ENCODE results near the gene RAPGEF2. TPM values are rescaled to one million over a fixed set of nuclear protein-coding genes. Genes with fewer than 3 reads are reported as not detected.
A peak's percentile ranks its signal among the peaks of the same experiment; 100 is the strongest.

RAPGEF2 gene
- total and polyA plus RNA-seq, 9 of the 15 experiments (the other 6 are each of a cell fraction or from before 2014, with no cell fraction given): 3.1 to 32.6 (median 23.1) TPM

DNA sequence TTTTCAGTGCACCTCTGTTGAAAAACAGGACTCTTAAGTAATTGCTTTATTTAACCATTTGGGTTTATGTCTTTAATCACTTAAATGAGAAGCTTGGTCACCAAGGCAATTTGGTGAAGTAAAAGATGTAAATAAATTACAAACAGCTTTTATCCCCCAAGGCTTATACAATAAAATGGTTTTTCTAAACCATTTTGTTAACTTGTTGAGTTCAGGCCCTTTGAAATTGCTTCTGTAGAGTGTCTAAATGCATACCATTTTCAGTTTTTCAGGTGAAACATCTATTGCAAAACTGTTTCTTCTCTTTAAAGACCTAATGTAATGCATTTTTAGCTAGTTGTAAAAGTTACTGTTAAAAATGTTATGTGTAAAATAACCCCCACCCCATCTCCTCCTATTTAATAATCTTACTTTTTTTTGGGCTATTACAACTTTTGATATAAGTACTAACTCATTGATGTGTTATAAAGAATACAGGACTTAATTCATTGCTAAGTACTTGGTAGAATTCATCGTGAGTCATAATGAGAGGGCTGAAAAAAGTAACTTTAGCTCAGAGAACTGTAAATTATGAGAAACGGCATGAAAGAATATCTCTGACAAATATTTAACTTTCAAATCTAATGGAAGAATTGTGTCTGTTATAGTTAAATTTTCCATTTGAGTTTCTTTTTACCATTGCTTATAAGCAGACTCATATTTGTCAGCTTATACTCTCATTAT, 4.5 kb downstream of the RAPGEF2 start:
- H3K9me3 ChIP-seq (replicated peaks; ENCODE audit: control insufficient read depth, insufficient read depth, low read depth, low read length): no peaks in the 10 kb centered on the region
- FAIRE-seq: no peak
- H4K20me1 ChIP-seq (replicated peaks; ENCODE audit: control insufficient read depth, insufficient read depth, low read length): peaks cover 4% of the 10 kb centered on the region; the same call in 1 of the 2 replicates
- peak overlapping the region; percentile 93 for H3K4me3 ChIP-seq
- WGBS (ENCODE audit: insufficient coverage, low coverage, missing lambda C conversion rate): 3% methylated on average over 2 of the region's 2 CpGs
- H3K36me3 ChIP-seq (ENCODE audit: control insufficient read depth, insufficient read depth, low read length): no peaks in the 10 kb centered on the region
- no peak for DNase-seq (ENCODE audit: extremely low read depth in 1 of 4, low spot score in 3 of 4)
- H3K9ac ChIP-seq (ENCODE audit: insufficient read depth in 1 of 2, low read depth in 2 of 2, low read length in 2 of 2): peak overlapping the region in 1 of 2 experiments; percentile 72; a peak in 2 of 4 replicates
- ATAC-seq: no peak
- peak overlapping the region; percentile 64 for H3K4me2 ChIP-seq (ENCODE audit: insufficient read depth, low read length)
- ChIA-PET CTCF (ENCODE audit: low intra/inter-chr PET ratio) (interaction anchor here (0.6 kb wide), 1 partner anchor 321 kb away, joined by 3 read pairs; no protein-coding TSS in a partner anchor), POLR2A (interaction anchor here (2.4 to 3.0 kb wide), 2 partner anchors 11 to 44 kb away, joined by 5 to 10 read pairs; no protein-coding TSS in a partner anchor)
- no peak overlapping the region; the same call in 1 of the 2 replicates for H2AFZ ChIP-seq (ENCODE audit: low read depth, low read length)
- no TSS peak for BruUV-seq (replicated peaks)
- H3K9me1 ChIP-seq (ENCODE audit: control insufficient read depth, insufficient read depth, low read length): no peaks in the 10 kb centered on the region
- no peaks in the 10 kb centered on the region for H3K27me3 ChIP-seq (ENCODE audit: control insufficient read depth in 2 of 2, insufficient read depth in 2 of 2, low read length in 2 of 2)
- peaks cover 90% of the 10 kb centered on the region for H3K79me2 ChIP-seq (ENCODE audit: control insufficient read depth, insufficient read depth, low read length)
- peak overlapping the region; percentile 67; the same call in 2 of the 3 replicates for H3K27ac ChIP-seq (ENCODE audit: extremely low read depth, low read depth, low read length)
- intact Hi-C loops (cut with micrococcal nuclease): loop anchor here (1.0 to 10.0 kb wide), 4 partner anchors 60 to 337 kb away; no protein-coding TSS in a partner anchor
- in situ Hi-C loops (cut with MboI): no loop called here
- peaks cover 11 to 40% of the 10 kb centered on the region in 2 experiments for H3K4me1 ChIP-seq (replicated peaks in 1 of 2; ENCODE audit: control insufficient read depth in 2 of 2, insufficient read depth in 2 of 2, low read length in 2 of 2)
- TF ChIP-seq NCOA1 (IDR thresholded peaks at IDR 0.05; ENCODE audit: low read depth) (no peak), SP2 (IDR thresholded peaks at IDR 0.05; ENCODE audit: extremely low read depth, low read depth, low read length, poor library complexity, severe bottlenecking) (no peak), TEAD4 (IDR thresholded peaks at IDR 0.05; ENCODE audit: low read length) (no peak), TEAD4 (CRISPR knock-in tag; IDR thresholded peaks at IDR 0.05; ENCODE audit: borderline replicate concordance) (no peak), ERF (CRISPR knock-in tag; IDR thresholded peaks at IDR 0.05) (no peak), FIP1L1 (IDR thresholded peaks at IDR 0.05; ENCODE audit: low read depth, low read length, poor library complexity, severe bottlenecking) (no peak), SMAD3 (CRISPR knock-in tag; conservative IDR thresholded peaks at IDR 0.05) (no peak), NONO (IDR thresholded peaks at IDR 0.05; ENCODE audit: low read depth in 2 of 2, low read length in 1 of 2) (no peak), ESRRA (IDR thresholded peaks at IDR 0.05; ENCODE audit: borderline replicate concordance, low read depth) (no peak), HMG20A (CRISPR knock-in tag; conservative IDR thresholded peaks at IDR 0.05) (no peak), CBX1 (IDR thresholded peaks at IDR 0.05; ENCODE audit: low read depth) (no peak)
- TF ChIP-seq, protein P1, sequence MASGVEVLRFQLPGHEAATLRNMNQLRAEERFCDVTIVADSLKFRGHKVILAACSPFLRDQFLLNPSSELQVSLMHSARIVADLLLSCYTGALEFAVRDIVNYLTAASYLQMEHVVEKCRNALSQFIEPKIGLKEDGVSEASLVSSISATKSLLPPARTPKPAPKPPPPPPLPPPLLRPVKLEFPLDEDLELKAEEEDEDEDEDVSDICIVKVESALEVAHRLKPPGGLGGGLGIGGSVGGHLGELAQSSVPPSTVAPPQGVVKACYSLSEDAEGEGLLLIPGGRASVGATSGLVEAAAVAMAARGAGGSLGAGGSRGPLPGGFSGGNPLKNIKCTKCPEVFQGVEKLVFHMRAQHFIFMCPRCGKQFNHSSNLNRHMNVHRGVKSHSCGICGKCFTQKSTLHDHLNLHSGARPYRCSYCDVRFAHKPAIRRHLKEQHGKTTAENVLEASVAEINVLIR (CRISPR knock-in tag; IDR thresholded peaks at IDR 0.05): no peak
- TF ChIP-seq, protein P2, sequence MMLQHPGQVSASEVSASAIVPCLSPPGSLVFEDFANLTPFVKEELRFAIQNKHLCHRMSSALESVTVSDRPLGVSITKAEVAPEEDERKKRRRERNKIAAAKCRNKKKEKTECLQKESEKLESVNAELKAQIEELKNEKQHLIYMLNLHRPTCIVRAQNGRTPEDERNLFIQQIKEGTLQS (IDR thresholded peaks at IDR 0.05): 0 out of 2 replicates have a peak, but pooled peaks have one; percentile 25
- TF ChIP-seq, protein P2 (CRISPR knock-in tag; conservative IDR thresholded peaks at IDR 0.05): no peak
- TF ChIP-seq, protein P3, sequence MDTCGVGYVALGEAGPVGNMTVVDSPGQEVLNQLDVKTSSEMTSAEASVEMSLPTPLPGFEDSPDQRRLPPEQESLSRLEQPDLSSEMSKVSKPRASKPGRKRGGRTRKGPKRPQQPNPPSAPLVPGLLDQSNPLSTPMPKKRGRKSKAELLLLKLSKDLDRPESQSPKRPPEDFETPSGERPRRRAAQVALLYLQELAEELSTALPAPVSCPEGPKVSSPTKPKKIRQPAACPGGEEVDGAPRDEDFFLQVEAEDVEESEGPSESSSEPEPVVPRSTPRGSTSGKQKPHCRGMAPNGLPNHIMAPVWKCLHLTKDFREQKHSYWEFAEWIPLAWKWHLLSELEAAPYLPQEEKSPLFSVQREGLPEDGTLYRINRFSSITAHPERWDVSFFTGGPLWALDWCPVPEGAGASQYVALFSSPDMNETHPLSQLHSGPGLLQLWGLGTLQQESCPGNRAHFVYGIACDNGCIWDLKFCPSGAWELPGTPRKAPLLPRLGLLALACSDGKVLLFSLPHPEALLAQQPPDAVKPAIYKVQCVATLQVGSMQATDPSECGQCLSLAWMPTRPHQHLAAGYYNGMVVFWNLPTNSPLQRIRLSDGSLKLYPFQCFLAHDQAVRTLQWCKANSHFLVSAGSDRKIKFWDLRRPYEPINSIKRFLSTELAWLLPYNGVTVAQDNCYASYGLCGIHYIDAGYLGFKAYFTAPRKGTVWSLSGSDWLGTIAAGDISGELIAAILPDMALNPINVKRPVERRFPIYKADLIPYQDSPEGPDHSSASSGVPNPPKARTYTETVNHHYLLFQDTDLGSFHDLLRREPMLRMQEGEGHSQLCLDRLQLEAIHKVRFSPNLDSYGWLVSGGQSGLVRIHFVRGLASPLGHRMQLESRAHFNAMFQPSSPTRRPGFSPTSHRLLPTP (IDR thresholded peaks at IDR 0.05; ENCODE audit: borderline replicate concordance, extremely low read depth, insufficient read length): no peak
